Measurements from ENCODE around the gene LRRC4C. TPM values are rescaled to one million over a fixed set of nuclear protein-coding genes. Genes with fewer than 3 reads are reported as not detected.

LRRC4C gene
- total RNA-seq, 1 experiment from 2014 or later = 0.15 TPM

- ChIA-PET CTCF (no interaction called here), POLR2A (no interaction called here)
- no peak for TF ChIP-seq REST (IDR thresholded peaks at IDR 0.05; ENCODE audit: insufficient read depth in 1 of 2, low read depth in 2 of 2, low read length in 1 of 2)
- TF ChIP-seq CTCF (IDR thresholded peaks at IDR 0.05) = no peak
- no peak for TF ChIP-seq SIN3A (IDR thresholded peaks at IDR 0.05; ENCODE audit: borderline replicate concordance, insufficient read depth, low read depth, low read length)
- H3K4me3 ChIP-seq (ENCODE audit: low read depth in 2 of 2, low read length in 2 of 2) = no peak overlapping the region
- no peaks in the 10 kb centered on the region for H3K36me3 ChIP-seq (ENCODE audit: control insufficient read depth, insufficient read depth, low read length)
- no peaks in the 10 kb centered on the region for H3K9me3 ChIP-seq (ENCODE audit: control insufficient read depth, insufficient read depth, low read depth, low read length)
- DNase-seq (ENCODE audit: low read depth, low spot score) (no peak), ATAC-seq (no peak)
- no peaks in the 10 kb centered on the region for H3K4me1 ChIP-seq (ENCODE audit: control insufficient read depth, insufficient read depth, low read length)
- intact Hi-C loops (cut with micrococcal nuclease; ENCODE audit: unreplicated experiment) (no loop called here), in situ Hi-C loops (cut with HindIII; ENCODE audit: low pct_unique_long_range_greater_than_20kb, low sequenced_read_pairs) (no loop called here)
- no peak overlapping the region for H3K27ac ChIP-seq (ENCODE audit: low read length)
- BruUV-seq (replicated peaks) = no TSS peak
- no peaks in the 10 kb centered on the region for H3K27me3 ChIP-seq (ENCODE audit: control insufficient read depth, insufficient read depth, low read length)
Observed at GRCh38 chr11:41289408-41289807, 170.0 kb downstream of the LRRC4C start.

GRCh38 chr11:41286751-41287150 is 172.7 kb downstream of the LRRC4C start:
- no TSS peak for BruUV-seq (replicated peaks)
- H3K36me3 ChIP-seq (ENCODE audit: control insufficient read depth, insufficient read depth, low read length) = no peaks in the 10 kb centered on the region
- CTCF ChIA-PET = no interaction called here
- TF ChIP-seq POLR2AphosphoS5 (IDR thresholded peaks at IDR 0.05; ENCODE audit: low read depth, low read length) = no peak
- POLR2A ChIA-PET = no interaction called here
- H3K4me1 ChIP-seq (ENCODE audit: control insufficient read depth, insufficient read depth, low read length) = no peaks in the 10 kb centered on the region
- H3K9me3 ChIP-seq (ENCODE audit: control insufficient read depth, insufficient read depth, low read depth, low read length) = no peaks in the 10 kb centered on the region
- in situ Hi-C loops (cut with HindIII; ENCODE audit: low pct_unique_long_range_greater_than_20kb, low sequenced_read_pairs) (no loop called here), intact Hi-C loops (cut with micrococcal nuclease; ENCODE audit: unreplicated experiment) (no loop called here)
- no peak for ATAC-seq
- no peak for DNase-seq (ENCODE audit: low read depth, low spot score)
- no peaks in the 10 kb centered on the region for H3K27me3 ChIP-seq (ENCODE audit: control insufficient read depth, insufficient read depth, low read length)
- no peak overlapping the region for H3K4me3 ChIP-seq (ENCODE audit: low read depth in 2 of 2, low read length in 2 of 2)
- H3K27ac ChIP-seq (ENCODE audit: low read length) = no peak overlapping the region

- Histone ChIP-seq H3K27me3 (ENCODE audit: control insufficient read depth, insufficient read depth, low read length) (no peaks in the 10 kb centered on the region), H3K4me1 (ENCODE audit: control insufficient read depth, insufficient read depth, low read length) (no peaks in the 10 kb centered on the region), H3K27ac (ENCODE audit: low read length) (no peak overlapping the region), H3K9me3 (ENCODE audit: control insufficient read depth, insufficient read depth, low read depth, low read length) (no peaks in the 10 kb centered on the region), H3K36me3 (ENCODE audit: control insufficient read depth, insufficient read depth, low read length) (no peaks in the 10 kb centered on the region), H3K4me3 (ENCODE audit: low read depth in 2 of 2, low read length in 2 of 2) (no peak overlapping the region)
- in situ Hi-C loops (cut with HindIII; ENCODE audit: low pct_unique_long_range_greater_than_20kb, low sequenced_read_pairs) (no loop called here), intact Hi-C loops (cut with micrococcal nuclease; ENCODE audit: unreplicated experiment) (no loop called here)
- DNase-seq (ENCODE audit: low read depth, low spot score) (no peak), ATAC-seq (no peak)
- POLR2A ChIA-PET = no interaction called here
- no TSS peak for BruUV-seq (replicated peaks)
- CTCF ChIA-PET = no interaction called here
- no peak for TF ChIP-seq SIN3A (IDR thresholded peaks at IDR 0.05; ENCODE audit: borderline replicate concordance, insufficient read depth, low read depth, low read length)
- TF ChIP-seq POLR2AphosphoS5 (IDR thresholded peaks at IDR 0.05; ENCODE audit: low read depth, low read length) = no peak
- no peak for TF ChIP-seq REST (IDR thresholded peaks at IDR 0.05; ENCODE audit: insufficient read depth in 1 of 2, low read depth in 2 of 2, low read length in 1 of 2)
- TF ChIP-seq CTCF (IDR thresholded peaks at IDR 0.05) = no peak
- no peak for TF ChIP-seq TCF7L2 (IDR thresholded peaks at IDR 0.05; ENCODE audit: low read depth, low read length)
Observed at GRCh38 chr11:41284354-41284753, 175.1 kb downstream of the LRRC4C start.

Data from Panc1 (cell line).